ENCODE data around the gene SLC7A6OS. TPM values are rescaled to one million over a fixed set of nuclear protein-coding genes. Genes with fewer than 3 reads are reported as not detected.
A peak's percentile ranks its signal among the peaks of the same experiment; 100 is the strongest.

SLC7A6OS gene
- total RNA-seq, 2 donors from 2014 or later = 21.4 to 29.6 TPM

- ATAC-seq (no peak), DNase-seq (ENCODE audit: low spot score in 2 of 2) (no peak)
- H3K27ac Mint-ChIP-seq = no peak overlapping the region
- no peaks in the 10 kb centered on the region for H3K9me3 Mint-ChIP-seq
- peaks cover 5 to 7% of the 10 kb centered on the region in 2 donors for H3K36me3 Mint-ChIP-seq
These were observed 36.9 kb upstream of the SLC7A6OS start for GRCh38 chr16:68347605-68348004.

- DNase-seq (ENCODE audit: low spot score in 2 of 2) (no peak), ATAC-seq (no peak)
- H3K36me3 Mint-ChIP-seq = peaks cover 5 to 7% of the 10 kb centered on the region in 2 donors
- H3K27ac Mint-ChIP-seq = peak overlapping the region; percentile 9 to 69
- no peaks in the 10 kb centered on the region for H3K9me3 Mint-ChIP-seq
These were observed 36.2 kb upstream of the SLC7A6OS start for GRCh38 chr16:68346892-68347480.

- ATAC-seq = no peak
These were observed 35.4 kb upstream of the SLC7A6OS start for GRCh38 chr16:68345958-68346635.

DNA sequence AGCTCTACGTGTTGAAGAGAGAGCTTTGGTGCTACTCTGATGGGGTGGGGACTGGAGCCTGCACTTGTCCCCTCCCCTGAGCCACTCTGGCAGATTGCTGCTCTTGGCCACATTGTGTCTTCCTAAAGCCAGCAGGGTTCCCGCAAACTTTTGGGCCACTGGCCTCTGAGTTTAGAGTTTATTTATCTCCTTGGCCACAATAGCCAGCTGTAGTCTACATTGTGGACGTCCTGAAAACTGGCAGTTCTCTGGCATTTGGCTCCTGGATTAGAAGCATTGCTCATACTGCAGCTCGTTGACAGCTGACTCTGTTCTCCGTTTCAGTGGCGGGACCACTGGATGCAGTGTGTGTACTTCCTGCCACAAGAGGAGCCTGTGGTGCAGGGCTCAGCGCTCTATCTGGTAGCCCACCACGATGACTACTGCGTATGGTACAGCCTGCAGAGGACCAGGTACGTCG lies 34.6 kb upstream of the SLC7A6OS start:
- Mint-ChIP-seq H3K27ac (no peak overlapping the region), H3K36me3 (peaks cover 10 to 13% of the 10 kb centered on the region in 2 donors), H3K9me3 (no peaks in the 10 kb centered on the region)
- ATAC-seq (peak in 1 of 2 donors; percentile 41), DNase-seq (ENCODE audit: low spot score in 2 of 2) (no peak)

More at GRCh38 chr16:68345958-68346635, 35.4 kb upstream of the SLC7A6OS start:
- DNase-seq (ENCODE audit: low spot score in 2 of 2) = no peak
- Mint-ChIP-seq H3K27ac (peak overlapping the region in 1 of 2 donors; percentile 9), H3K36me3 (peaks cover 5 to 7% of the 10 kb centered on the region in 2 donors), H3K9me3 (no peaks in the 10 kb centered on the region)

- ATAC-seq (no peak), DNase-seq (ENCODE audit: low spot score in 2 of 2) (no peak)
- H3K9me3 Mint-ChIP-seq = no peaks in the 10 kb centered on the region
- H3K36me3 Mint-ChIP-seq = peaks cover 14 to 19% of the 10 kb centered on the region in 2 donors
- peak overlapping the region in 1 of 2 donors; percentile 79 for H3K27ac Mint-ChIP-seq
These were observed 33.5 kb upstream of the SLC7A6OS start for GRCh38 chr16:68344252-68344651.

GRCh38 chr16:68343137-68343536 lies 32.4 kb upstream of the SLC7A6OS start:
- Mint-ChIP-seq H3K36me3 (peaks cover 11 to 18% of the 10 kb centered on the region in 2 donors), H3K9me3 (no peaks in the 10 kb centered on the region), H3K27ac (no peak overlapping the region)
- no peak for ATAC-seq
- DNase-seq (ENCODE audit: low spot score in 2 of 2) = no peak

DNA sequence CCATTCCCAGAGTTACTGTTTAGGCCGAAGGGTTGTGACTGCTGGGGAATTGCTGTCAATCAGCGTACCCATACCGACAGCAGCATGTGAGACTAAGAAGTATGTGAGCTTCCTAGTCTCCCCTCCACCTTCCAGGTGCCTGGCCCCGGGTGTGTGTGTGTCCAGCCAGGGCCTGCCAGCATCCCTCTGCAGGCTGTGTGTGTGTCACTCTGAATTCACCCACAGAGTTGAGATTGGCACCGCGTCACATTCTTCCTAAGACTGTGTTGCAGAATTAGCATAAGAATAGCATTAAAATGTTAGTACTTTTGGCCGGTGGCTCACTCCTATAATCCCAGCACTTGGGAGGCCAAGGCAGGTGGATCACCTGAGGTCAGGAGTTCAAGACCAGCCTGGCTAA lies 31.9 kb upstream of the SLC7A6OS start:
- ATAC-seq (no peak), DNase-seq (ENCODE audit: low spot score in 2 of 2) (no peak)
- Mint-ChIP-seq H3K27ac (no peak overlapping the region), H3K36me3 (peaks cover 16 to 18% of the 10 kb centered on the region in 2 donors), H3K9me3 (no peaks in the 10 kb centered on the region)

DNA sequence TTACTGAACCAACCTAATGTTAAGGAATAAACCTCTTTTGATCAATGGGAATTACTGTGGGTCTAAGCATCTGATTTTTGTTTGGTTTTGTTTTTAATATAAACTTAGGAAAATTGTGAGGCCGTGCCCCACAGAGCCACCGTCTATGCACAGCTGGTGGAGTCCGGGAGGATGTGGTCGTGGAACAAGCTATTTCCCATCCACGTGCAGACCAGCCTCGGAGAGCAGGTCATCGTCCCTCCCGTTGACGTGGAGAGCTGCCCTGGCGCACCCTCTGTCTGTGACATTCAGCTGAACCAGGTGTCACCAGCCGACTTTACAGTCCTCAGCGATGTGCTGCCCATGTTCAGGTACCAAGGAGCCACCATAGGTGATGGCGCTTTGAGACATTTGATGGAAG lies 28.5 kb upstream of the SLC7A6OS start:
- no peak for DNase-seq (ENCODE audit: low spot score in 2 of 2)
- ATAC-seq = no peak
- no peak overlapping the region for H3K27ac Mint-ChIP-seq
- H3K9me3 Mint-ChIP-seq = no peaks in the 10 kb centered on the region
- peaks cover 22 to 23% of the 10 kb centered on the region in 2 donors for H3K36me3 Mint-ChIP-seq

DNA sequence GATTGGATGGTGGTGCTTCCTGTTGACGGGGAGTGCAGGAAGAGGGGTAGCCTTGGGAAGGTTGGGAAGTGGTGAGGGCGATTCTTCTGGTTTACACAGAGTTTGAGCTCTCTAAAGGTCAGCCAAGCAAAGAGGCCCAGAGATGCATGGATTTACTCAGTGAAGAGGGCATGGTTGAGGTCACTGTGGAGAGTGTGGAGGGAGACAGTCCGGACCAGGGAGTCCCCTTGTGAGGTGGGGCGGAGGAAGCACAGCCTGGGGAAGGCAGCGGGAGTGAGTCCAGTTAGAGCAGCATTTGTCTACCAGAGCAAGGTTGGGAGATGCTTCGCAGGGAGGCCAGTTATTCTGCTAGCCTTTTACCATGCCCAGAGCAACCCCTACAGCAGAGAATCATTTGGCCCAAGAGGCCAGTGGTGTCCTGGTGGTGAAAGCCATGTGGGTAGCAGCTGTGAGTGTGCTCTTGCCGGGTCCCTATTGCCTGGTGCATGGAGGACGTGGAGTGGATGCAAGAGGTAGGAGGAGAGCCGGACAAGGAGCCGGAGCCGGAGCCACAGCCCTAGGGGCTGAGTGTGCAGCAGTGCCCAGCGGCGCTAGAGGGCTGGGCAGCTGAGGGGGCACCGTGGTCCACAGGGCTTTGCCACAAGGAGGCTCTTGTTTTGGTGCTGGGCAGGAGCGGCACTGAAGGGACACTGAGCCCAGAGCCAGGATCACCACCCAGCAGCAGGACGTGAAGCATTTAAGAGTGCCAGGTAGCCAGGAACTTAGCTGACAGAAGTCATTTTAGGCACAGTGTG lies 27.8 kb upstream of the SLC7A6OS start:
- ATAC-seq = no peak
- DNase-seq (ENCODE audit: low spot score in 2 of 2) = no peak
- no peak overlapping the region for H3K27ac Mint-ChIP-seq
- H3K36me3 Mint-ChIP-seq = peaks cover 22 to 23% of the 10 kb centered on the region in 2 donors
- no peaks in the 10 kb centered on the region for H3K9me3 Mint-ChIP-seq

DNA sequence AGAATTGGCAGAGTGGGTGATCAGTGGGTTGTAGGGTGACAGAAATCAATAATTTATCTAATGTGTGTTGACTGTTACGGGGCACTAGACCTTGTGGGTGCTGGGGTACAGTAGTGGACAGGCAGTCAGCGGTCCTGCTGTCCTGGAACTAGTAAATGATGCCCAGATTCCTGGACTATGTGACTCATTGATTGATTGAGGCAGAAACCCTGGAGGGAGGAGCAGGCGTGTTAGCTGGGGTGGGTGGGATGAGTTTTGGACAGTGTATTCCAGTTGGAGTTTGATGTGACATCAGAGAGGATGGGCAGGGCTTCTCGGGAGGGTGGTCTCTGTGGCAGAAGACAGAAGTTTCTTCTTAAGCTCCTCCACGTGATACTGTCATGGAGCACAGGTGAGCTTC lies 24.4 kb upstream of the SLC7A6OS start:
- Mint-ChIP-seq H3K36me3 (peaks cover 14 to 22% of the 10 kb centered on the region in 2 donors), H3K27ac (no peak overlapping the region), H3K9me3 (no peaks in the 10 kb centered on the region)
- ATAC-seq (no peak), DNase-seq (ENCODE audit: low spot score in 2 of 2) (no peak)

- peak overlapping the region; percentile 5 to 65 for H3K27ac Mint-ChIP-seq
- H3K9me3 Mint-ChIP-seq = no peaks in the 10 kb centered on the region
- H3K36me3 Mint-ChIP-seq = peaks cover 6 to 17% of the 10 kb centered on the region in 2 donors
- no peak for ATAC-seq
- DNase-seq (ENCODE audit: low spot score in 2 of 2) = no peak
These were observed 21.8 kb upstream of the SLC7A6OS start for GRCh38 chr16:68332411-68333121.

GRCh38 chr16:68331879-68332410 lies 21.2 kb upstream of the SLC7A6OS start:
- H3K9me3 Mint-ChIP-seq = no peaks in the 10 kb centered on the region
- peak overlapping the region; percentile 34 to 65 for H3K27ac Mint-ChIP-seq
- peaks cover 0 to 17% of the 10 kb centered on the region in 2 donors for H3K36me3 Mint-ChIP-seq
- DNase-seq (ENCODE audit: low spot score in 2 of 2) (no peak), ATAC-seq (no peak)

- Mint-ChIP-seq H3K36me3 (peaks cover 0 to 13% of the 10 kb centered on the region in 2 donors), H3K27ac (no peak overlapping the region), H3K9me3 (no peaks in the 10 kb centered on the region)
- DNase-seq (ENCODE audit: low spot score in 2 of 2) (no peak), ATAC-seq (no peak)
These were observed 18.2 kb upstream of the SLC7A6OS start for GRCh38 chr16:68328860-68329390.

DNA sequence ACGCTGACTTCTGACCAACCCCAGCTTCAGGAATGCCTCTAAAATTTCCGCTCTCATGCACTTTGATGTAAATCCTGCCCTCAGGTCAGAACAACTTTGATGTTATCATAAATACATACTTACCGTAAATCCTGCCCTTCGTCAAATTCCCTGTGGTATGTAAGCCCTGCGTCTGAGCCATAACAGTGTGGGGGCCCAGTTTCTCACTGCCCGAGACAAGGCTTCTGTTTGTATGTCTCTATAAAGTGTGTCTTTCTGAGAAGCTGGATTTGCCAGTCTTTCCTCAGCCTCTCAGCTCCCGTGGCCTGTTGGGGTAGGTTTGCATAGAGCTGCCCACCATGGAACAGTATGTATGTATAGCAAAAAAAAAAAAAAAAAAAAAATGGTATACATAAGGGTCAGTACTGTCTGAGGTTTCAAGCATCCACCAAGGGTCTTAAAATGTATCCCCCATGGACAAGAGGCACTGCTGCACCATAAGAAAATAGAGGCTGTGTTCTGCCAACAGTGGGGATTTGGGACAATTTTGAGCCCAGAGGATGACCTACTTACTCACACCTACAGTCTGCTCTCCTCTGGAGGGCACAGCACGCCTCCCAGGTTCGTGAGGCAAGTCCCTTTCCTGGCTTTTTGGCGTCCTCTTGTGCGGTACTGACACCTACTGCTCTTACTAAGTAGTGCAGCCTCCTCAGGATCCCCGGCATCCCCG lies 17.6 kb upstream of the SLC7A6OS start:
- H3K27ac Mint-ChIP-seq = no peak overlapping the region
- DNase-seq (ENCODE audit: low spot score in 2 of 2) = peak; percentile 78 to 79
- no peaks in the 10 kb centered on the region for H3K9me3 Mint-ChIP-seq
- H3K36me3 Mint-ChIP-seq = peaks cover 0 to 13% of the 10 kb centered on the region in 2 donors
- peak; percentile 93 to 98 for ATAC-seq

GRCh38 chr16:68324780-68325357 lies 14.1 kb upstream of the SLC7A6OS start:
- ATAC-seq = no peak
- Mint-ChIP-seq H3K36me3 (peaks cover 0 to 10% of the 10 kb centered on the region in 2 donors), H3K27ac (no peak overlapping the region), H3K9me3 (no peaks in the 10 kb centered on the region)
- DNase-seq (ENCODE audit: low spot score in 2 of 2) = no peak

Measured in activated naive CD4-positive, alpha-beta T cell treated with anti-CD3 and anti-CD28 coated beads, Interleukin-2, amount 50 U/mL, for 72 hours (primary cell).